Neuronal stem cell (in vitro differentiated cells): ENCODE results near the gene SWAP70.

Experiments used
- DNase-seq: peaks from one replicate; pipeline ENCODE4 v3.0.0-alpha.2; 2013; ENCODE audit warnings: low spot score
- H2AFZ ChIP-seq: one replicate; pipeline ENCODE4 v1.6.1; 2013; ENCODE audit warnings: mild to moderate bottlenecking, low read length, inconsistent platforms
- H2AK5ac ChIP-seq: 2 replicates; pipeline ENCODE4 v1.6.1; 2013; ENCODE audit warnings: low read depth, mild to moderate bottlenecking, inconsistent platforms, low read length, moderate library complexity, mixed read lengths
- H2BK120ac ChIP-seq: 2 replicates; pipeline ENCODE4 v1.6.1; 2013; ENCODE audit warnings: low read depth, mild to moderate bottlenecking, inconsistent platforms, low read length, moderate library complexity, mixed read lengths
- H2BK12ac ChIP-seq: one replicate; pipeline ENCODE4 v1.6.1; 2013; ENCODE audit warnings: low read length, inconsistent platforms
- H2BK15ac ChIP-seq: 2 replicates; pipeline ENCODE4 v1.6.1; 2013; ENCODE audit warnings: mild to moderate bottlenecking, low read length, inconsistent platforms, mixed read lengths
- H2BK5ac ChIP-seq: one replicate; pipeline ENCODE4 v1.6.1; 2013; ENCODE audit warnings: inconsistent platforms, mild to moderate bottlenecking, low read length, moderate library complexity
- H3K14ac ChIP-seq: one replicate; pipeline ENCODE4 v1.6.1; 2013; ENCODE audit warnings: low read length, inconsistent platforms
- H3K18ac ChIP-seq: 2 replicates; pipeline ENCODE4 v1.6.1; 2013; ENCODE audit warnings: low read length, inconsistent platforms
- H3K23ac ChIP-seq: 2 replicates; pipeline ENCODE4 v1.6.1; 2013; ENCODE audit warnings: low read depth, mild to moderate bottlenecking, mixed read lengths, low read length, inconsistent platforms; ENCODE audit not compliant: poor library complexity
- H3K27ac ChIP-seq: replicated peaks from 3 replicates; pipeline ENCODE4 v1.5.1; 2013; ENCODE audit warnings: low read length, inconsistent platforms
- H3K27me3 ChIP-seq, 3 experiments: 2 replicates each; pipeline ENCODE4 v1.6.1; 2013; ENCODE audit warnings: low read length in 3 of 3, mild to moderate bottlenecking in 2 of 3, inconsistent platforms in 1 of 3, low read depth in 1 of 3, mixed read lengths in 1 of 3, moderate library complexity in 1 of 3; ENCODE audit not compliant: control insufficient read depth in 3 of 3, insufficient read depth in 3 of 3
- H3K36me3 ChIP-seq, 2 donors: replicated peaks in 1 of 2; 2 replicates each; pipeline ENCODE4 v1.6.1; 2013; ENCODE audit warnings: low read length in 2 of 2; ENCODE audit not compliant: control insufficient read depth in 2 of 2, insufficient read depth in 2 of 2
- H3K4ac ChIP-seq: 2 replicates; pipeline ENCODE4 v1.6.1; 2013; ENCODE audit warnings: inconsistent platforms, mild to moderate bottlenecking, low read length, moderate library complexity
- H3K4me1 ChIP-seq, 2 donors: 1 replicate in 1 of 2; 2 replicates in 1 of 2; pipeline ENCODE4 v1.6.1; 2013; ENCODE audit warnings: low read length in 2 of 2, low read depth in 1 of 2; ENCODE audit not compliant: control insufficient read depth in 2 of 2, insufficient read depth in 1 of 2
- H3K4me2 ChIP-seq: one replicate; pipeline ENCODE4 v1.6.1; 2013; ENCODE audit warnings: mild to moderate bottlenecking, low read length, inconsistent platforms; ENCODE audit not compliant: insufficient read depth, poor library complexity, severe bottlenecking
- H3K4me3 ChIP-seq, 2 donors: 2 replicates each; pipeline ENCODE4 v1.5.1; 2013; ENCODE audit warnings: low read length in 2 of 2, mild to moderate bottlenecking in 2 of 2, inconsistent platforms in 1 of 2, moderate library complexity in 1 of 2
- H3K79me1 ChIP-seq: one replicate; pipeline ENCODE4 v1.6.1; 2013; ENCODE audit warnings: low read depth, mild to moderate bottlenecking, inconsistent platforms, low read length, moderate library complexity
- H3K9ac ChIP-seq: one replicate; pipeline ENCODE4 v1.6.1; 2013; ENCODE audit warnings: mild to moderate bottlenecking, low read depth, low read length, inconsistent platforms; ENCODE audit not compliant: poor library complexity
- H3K9me3 ChIP-seq, 2 donors: replicated peaks in 1 of 2; 2 replicates each; pipeline versions ENCODE3 to v1.6.1; 2013; ENCODE audit warnings: low read length in 2 of 2, mild to moderate bottlenecking in 2 of 2, inconsistent platforms in 1 of 2, low read depth in 1 of 2, mixed read lengths in 1 of 2, moderate library complexity in 1 of 2; ENCODE audit not compliant: control insufficient read depth in 2 of 2, insufficient read depth in 1 of 2
- H4K8ac ChIP-seq: one replicate; pipeline ENCODE4 v1.6.1; 2013; ENCODE audit warnings: low read depth, mild to moderate bottlenecking, inconsistent platforms, low read length, moderate library complexity
- H4K91ac ChIP-seq: one replicate; pipeline ENCODE4 v1.6.1; 2013; ENCODE audit warnings: low read length, low read depth, mild to moderate bottlenecking, inconsistent platforms; ENCODE audit not compliant: poor library complexity
- WGBS, 2 donors: extraction: QIAGEN DNeasy Blood & Tissue Kit; methylation state at CpG; one replicate each; pipeline ENCODE4 v1.1.7; 2013; ENCODE audit warnings: missing lambda C conversion rate in 2 of 2, mixed read lengths in 1 of 2; ENCODE audit not compliant: insufficient read length in 2 of 2, insufficient replicate concordance in 1 of 2; ENCODE audit errors: extremely low coverage in 2 of 2; 5-methylcytosine and 5-hydroxymethylcytosine counted together

Gene SWAP70

GRCh38 chr11:9645881-9646280 is 18.0 kb upstream of the SWAP70 start:
- no peak overlapping the region for H2BK12ac ChIP-seq
- H2AK5ac ChIP-seq: no peak overlapping the region
- no peak overlapping the region for H2BK15ac ChIP-seq
- H3K9ac ChIP-seq: no peak overlapping the region
- no peak overlapping the region for H3K18ac ChIP-seq
- no peak overlapping the region for H2BK120ac ChIP-seq
- H2BK5ac ChIP-seq: no peak overlapping the region
- no peaks in the 10 kb centered on the region for H3K79me1 ChIP-seq
- no peak overlapping the region for H4K8ac ChIP-seq
- no peaks in the 10 kb centered on the region for H3K4me1 ChIP-seq
- H2AFZ ChIP-seq: no peak overlapping the region
- no peak overlapping the region for H3K4me3 ChIP-seq
- DNase-seq: no peak
- H3K4ac ChIP-seq: no peak overlapping the region
- peaks cover 0 to 4% of the 10 kb centered on the region in 2 donors for H3K9me3 ChIP-seq
- no peak overlapping the region for H4K91ac ChIP-seq
- H3K27me3 ChIP-seq: peaks cover 0 to 3% (median 0%) of the 10 kb centered on the region in 3 experiments
- H3K4me2 ChIP-seq: no peak overlapping the region
- no peaks in the 10 kb centered on the region for H3K36me3 ChIP-seq
- no CpG with 5 or more reads among the region's 1 CpG for WGBS, 2 donors
- no peak overlapping the region for H3K14ac ChIP-seq
- H3K23ac ChIP-seq: no peak overlapping the region
- H3K27ac ChIP-seq: no peak overlapping the region

GRCh38 chr11:9646324-9646723 is 17.6 kb upstream of the SWAP70 start:
- no peak overlapping the region for H2BK15ac ChIP-seq
- no peak overlapping the region for H3K27ac ChIP-seq
- H2BK12ac ChIP-seq: no peak overlapping the region
- H3K4me3 ChIP-seq: no peak overlapping the region
- no peaks in the 10 kb centered on the region for H3K79me1 ChIP-seq
- no peak overlapping the region for H3K23ac ChIP-seq
- no peak overlapping the region for H3K4ac ChIP-seq
- no peak overlapping the region for H2AFZ ChIP-seq
- H3K14ac ChIP-seq: no peak overlapping the region
- H4K91ac ChIP-seq: no peak overlapping the region
- H2BK120ac ChIP-seq: no peak overlapping the region
- WGBS, 2 donors: no CpG with 5 or more reads among the region's 4 CpGs
- no peak overlapping the region for H3K4me2 ChIP-seq
- no peak for DNase-seq
- no peak overlapping the region for H3K18ac ChIP-seq
- H3K9me3 ChIP-seq: peaks cover 0 to 4% of the 10 kb centered on the region in 2 donors
- H2AK5ac ChIP-seq: no peak overlapping the region
- no peaks in the 10 kb centered on the region for H3K4me1 ChIP-seq
- H3K27me3 ChIP-seq: peaks cover 0 to 3% (median 0%) of the 10 kb centered on the region in 3 experiments
- H3K9ac ChIP-seq: no peak overlapping the region
- H4K8ac ChIP-seq: no peak overlapping the region
- H2BK5ac ChIP-seq: no peak overlapping the region
- H3K36me3 ChIP-seq: no peaks in the 10 kb centered on the region

- Histone ChIP-seq H3K4me3 (no peak overlapping the region), H3K4ac (no peak overlapping the region), H4K91ac (no peak overlapping the region), H2AK5ac (no peak overlapping the region), H3K9me3 (peaks cover 0 to 10% of the 10 kb centered on the region in 2 donors), H3K9ac (no peak overlapping the region), H3K4me2 (no peak overlapping the region), H3K23ac (no peak overlapping the region), H3K4me1 (no peaks in the 10 kb centered on the region), H2BK5ac (no peak overlapping the region), H3K27me3 (no peaks in the 10 kb centered on the region), H3K36me3 (no peaks in the 10 kb centered on the region), H2BK12ac (no peak overlapping the region), H4K8ac (no peak overlapping the region), H3K14ac (no peak overlapping the region), H2BK15ac (no peak overlapping the region), H2AFZ (no peak overlapping the region), H3K27ac (no peak overlapping the region), H3K18ac (no peak overlapping the region), H2BK120ac (no peak overlapping the region), H3K79me1 (no peaks in the 10 kb centered on the region)
- WGBS, 2 donors: no CpG with 5 or more reads among the region's 7 CpGs
- no peak for DNase-seq
These were observed 12.4 kb upstream of the SWAP70 start for GRCh38 chr11:9651481-9651880.

GRCh38 chr11:9651899-9652748 is 11.8 kb upstream of the SWAP70 start:
- H2BK15ac ChIP-seq: no peak overlapping the region
- peaks cover 0 to 11% of the 10 kb centered on the region in 2 donors for H3K9me3 ChIP-seq
- no peak overlapping the region for H3K23ac ChIP-seq
- H4K8ac ChIP-seq: no peak overlapping the region
- no peaks in the 10 kb centered on the region for H3K4me1 ChIP-seq
- H2BK12ac ChIP-seq: no peak overlapping the region
- no peak for DNase-seq
- H4K91ac ChIP-seq: no peak overlapping the region
- no peaks in the 10 kb centered on the region for H3K27me3 ChIP-seq
- no peaks in the 10 kb centered on the region for H3K79me1 ChIP-seq
- H3K18ac ChIP-seq: no peak overlapping the region
- H2AK5ac ChIP-seq: no peak overlapping the region
- H3K4me2 ChIP-seq: no peak overlapping the region
- H3K4me3 ChIP-seq: no peak overlapping the region
- H3K27ac ChIP-seq: no peak overlapping the region
- H3K36me3 ChIP-seq: no peaks in the 10 kb centered on the region
- H3K9ac ChIP-seq: no peak overlapping the region
- no peak overlapping the region for H2AFZ ChIP-seq
- H2BK5ac ChIP-seq: no peak overlapping the region
- no peak overlapping the region for H3K14ac ChIP-seq
- no peak overlapping the region for H2BK120ac ChIP-seq
- H3K4ac ChIP-seq: no peak overlapping the region
